GM19240 (cell line): ENCODE data around the gene CCT7.
A peak's percentile ranks its signal among the peaks of the same experiment; 100 is the strongest.
"Not testable (repeated sequence)": the region's sequence is repeated elsewhere in the genome, so short reads cannot be mapped to it uniquely, and the experiment has no call there.

Experiments
- DNase-seq: peaks from one replicate; pipeline ENCODE4 v3.0.0; 2011; ENCODE audit warnings: low spot score; ENCODE audit not compliant: insufficient read length

CCT7 gene

DNA sequence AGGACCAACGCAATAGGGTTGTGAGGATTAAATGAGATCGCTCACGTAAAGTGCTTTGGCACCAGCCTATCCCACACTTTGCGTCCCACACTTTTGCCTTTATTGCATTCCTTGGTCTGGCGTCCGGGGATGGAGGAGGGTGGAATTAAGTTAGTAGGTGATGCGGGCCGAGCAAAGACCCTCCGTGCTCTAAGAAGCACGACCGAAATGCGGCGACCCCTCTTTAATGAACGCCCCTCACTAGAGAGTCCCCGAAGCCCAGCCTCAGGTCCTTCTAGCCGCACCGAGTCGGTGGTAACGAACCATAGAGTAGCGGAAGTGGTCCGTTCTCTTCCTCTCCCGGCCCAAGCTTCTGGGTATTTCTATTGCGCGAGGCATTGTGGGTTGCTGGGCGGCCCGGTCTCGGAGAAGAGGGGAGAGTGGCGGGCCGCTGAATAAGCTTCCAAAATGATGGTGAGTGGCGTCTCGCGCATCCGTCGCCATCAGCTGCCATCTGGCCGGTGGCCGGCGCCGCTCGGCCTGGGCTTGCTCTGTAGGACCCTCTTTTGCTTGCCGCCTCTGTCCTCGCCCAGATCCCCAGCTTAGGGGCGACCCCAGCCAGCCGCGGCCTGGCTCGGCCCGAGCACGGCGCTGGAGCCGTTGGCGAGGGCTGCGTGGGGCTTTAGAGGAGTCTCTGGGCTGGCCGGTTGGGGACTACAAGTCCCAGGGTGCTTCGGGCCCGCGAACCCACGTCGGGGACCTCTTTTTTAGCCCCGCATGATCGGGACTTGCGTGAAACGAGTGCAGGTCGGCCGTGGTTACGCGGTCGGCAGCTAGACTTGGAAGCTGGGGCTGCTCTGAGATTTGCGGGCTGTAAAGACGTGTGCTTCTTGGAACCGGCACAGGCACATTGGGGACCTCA lies at the start of gene CCT7:
TSS of gene CCT7 (plus strand) at position 377 of the 901 bp plus-strand sequence. CDS start at position 448, 71 bp downstream.
- DNase-seq: peak; percentile 73

DNA sequence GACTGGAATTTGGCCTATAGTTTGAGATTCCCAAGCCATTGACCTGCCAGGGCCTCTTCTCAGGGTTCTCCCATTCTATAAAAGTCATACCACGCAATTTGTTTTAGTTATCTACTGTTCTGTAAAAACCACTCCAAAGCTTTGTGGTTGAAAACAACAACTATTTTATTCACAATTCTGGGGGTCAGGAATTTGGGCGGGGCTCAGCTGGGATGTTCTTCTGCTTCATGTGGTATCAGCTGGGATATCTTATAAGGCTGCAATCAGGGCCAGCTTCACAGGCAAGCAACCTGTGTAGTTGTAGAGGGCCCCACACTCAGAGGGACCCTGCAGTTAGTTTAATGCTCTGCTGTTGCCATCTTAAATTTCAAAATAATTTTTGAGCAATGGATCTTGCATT lies 48.1 kb upstream of the CCT7 start:
- DNase-seq: no peak

DNA sequence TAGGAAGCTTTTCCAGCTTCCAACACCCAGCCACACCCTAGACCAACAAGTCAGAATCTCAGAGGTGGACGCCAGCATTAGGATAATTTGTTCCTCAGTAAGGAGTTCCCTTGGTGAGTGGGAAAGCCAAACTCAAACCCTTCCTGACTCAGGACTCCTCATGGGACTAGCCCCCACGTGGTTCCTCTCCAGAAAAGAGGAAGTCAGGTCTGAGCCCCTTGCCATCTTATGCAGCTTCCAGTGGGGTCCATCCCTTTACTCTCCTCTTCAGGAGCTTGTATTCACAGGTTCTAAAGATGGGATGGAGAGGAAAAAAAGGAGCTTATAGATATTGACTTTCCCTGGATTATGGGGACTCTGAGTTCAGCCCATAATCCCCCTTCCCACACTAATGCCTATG lies 46.6 kb upstream of the CCT7 start:
- no peak for DNase-seq

DNA sequence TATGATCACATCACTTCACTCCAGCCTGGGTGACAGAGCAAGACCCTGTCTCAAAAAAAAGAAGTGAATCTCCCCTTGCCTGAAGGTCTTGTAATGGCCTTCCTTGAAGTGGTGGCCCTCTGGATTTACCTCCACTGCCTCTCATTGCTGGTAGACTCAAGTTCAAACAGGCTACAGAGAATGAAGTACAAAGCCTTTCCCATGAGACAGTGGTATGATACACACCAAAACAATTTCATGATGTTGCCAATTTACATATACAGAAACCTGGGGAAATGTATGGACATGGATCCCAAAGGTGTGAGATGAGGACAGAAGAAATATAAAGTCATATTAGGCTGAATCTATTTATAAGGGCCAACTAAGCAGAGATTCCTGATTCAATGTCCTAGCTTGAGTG lies 36.5 kb upstream of the CCT7 start:
- no peak for DNase-seq

DNA sequence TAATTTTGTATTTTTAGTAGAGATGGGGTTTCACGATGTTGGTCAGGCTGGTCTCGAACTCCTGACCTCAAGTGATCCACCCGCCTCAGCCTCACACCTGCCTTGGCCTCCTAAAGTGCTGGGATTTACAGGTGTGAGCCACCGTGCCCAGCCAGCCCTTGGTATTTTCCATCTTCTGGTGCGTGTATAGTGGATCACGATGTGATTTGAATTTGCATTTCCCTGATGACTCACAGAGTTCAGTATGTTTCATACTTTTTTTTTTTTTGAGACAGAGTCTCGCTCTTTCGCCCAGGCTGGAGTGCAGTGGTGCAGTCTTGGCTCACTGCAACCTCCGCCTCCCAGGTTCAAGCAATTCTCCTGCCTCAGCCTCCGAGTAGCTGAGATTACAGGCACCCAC lies 33.8 kb upstream of the CCT7 start:
- DNase-seq: not testable (repeated sequence)

DNA sequence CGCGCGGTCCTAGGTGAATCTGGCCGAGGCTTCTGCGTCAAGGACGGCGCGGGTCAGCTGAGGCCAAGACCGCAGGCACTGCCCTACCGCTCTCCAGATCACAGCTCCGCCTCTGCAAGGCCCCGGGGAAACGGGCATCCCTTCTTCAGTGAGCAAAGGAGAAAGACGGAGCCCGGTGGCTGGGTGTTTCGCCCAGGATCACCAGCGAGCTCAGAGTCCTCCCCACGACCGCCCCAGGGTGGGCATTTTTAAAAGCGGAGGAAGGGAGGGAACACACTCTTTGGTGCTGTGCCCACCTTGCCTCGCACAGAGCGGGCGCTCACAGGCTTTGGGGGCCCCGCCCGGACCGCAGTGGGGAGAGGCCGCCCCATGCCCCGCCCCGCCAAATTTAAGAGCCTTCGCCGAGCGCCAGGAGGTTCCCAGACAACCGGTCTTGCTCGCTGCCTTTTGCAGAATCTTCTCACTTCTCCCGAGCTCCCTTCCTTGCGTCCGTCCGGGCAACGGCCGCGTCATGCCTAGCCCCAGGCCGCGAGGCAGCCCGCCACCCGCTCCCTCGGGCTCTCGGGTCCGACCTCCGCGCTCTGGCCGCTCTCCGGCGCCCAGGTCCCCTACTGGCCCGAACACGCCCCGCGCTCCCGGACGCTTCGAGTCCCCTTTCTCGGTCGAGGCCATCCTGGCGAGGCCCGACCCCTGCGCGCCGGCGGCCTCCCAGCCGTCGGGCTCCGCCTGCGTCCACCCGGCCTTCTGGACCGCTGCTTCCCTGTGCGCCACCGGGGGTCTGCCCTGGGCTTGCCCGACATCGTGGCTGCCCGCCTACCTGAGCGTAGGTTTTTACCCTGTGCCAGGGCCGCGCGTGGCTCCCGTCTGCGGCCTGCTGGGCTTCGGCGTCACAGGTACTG lies 31.7 kb upstream of the CCT7 start, which contains the start of gene NOTO:
TSS of gene NOTO (plus strand) at position 419 of the 899 bp plus-strand sequence. CDS start at position 512, 93 bp downstream.
- no peak for DNase-seq

DNA sequence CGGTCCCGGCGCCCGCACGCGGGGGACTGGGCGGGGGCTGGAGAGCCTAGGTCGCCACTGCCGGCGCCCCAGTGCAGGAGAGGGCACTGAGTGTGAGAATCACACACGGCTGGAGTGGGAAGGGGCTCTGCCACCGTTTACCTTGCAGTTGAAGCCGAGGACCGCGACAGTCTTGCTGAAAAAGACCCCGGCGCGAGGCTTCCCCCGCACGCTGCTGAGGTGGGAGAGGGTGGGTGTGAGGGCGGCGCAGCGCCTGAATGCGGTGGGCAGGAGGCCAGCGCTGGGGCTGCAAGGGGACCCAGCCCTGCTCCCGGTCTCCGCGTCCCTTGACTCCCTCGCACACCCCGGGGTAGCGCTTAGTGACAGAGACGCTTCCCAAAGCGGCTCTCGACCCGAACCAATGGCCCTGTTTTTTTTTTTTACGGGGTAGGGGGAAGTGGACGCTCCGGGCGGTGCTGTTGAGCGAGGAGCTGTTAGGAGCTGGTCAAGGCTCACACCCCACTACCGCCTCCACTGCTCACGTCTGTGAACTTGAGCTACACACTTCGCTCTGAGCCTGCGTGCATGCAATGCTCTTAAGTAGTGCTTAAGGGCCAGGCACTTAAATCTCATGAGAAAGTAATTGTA lies 30.9 kb upstream of the CCT7 start:
- DNase-seq: no peak

DNA sequence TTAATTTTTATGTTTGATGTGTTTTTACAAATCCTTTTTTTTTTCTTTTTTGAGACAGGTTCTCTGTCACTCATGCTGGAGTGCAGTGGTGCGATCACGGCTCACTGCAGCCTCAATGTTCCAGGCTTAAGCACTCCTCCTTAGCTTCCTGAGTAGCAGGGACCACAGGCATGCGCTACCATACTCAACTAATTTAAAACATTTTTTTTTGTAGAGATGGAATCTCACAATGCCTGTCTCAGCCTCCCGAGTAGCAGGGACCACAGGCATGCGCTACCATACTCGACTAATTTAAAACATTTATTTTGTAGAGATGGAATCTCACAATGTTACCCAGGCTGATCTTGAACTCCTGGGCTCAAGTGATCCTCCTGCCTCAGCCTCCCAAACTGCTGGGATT lies 28.5 kb upstream of the CCT7 start:
- no peak for DNase-seq

DNA sequence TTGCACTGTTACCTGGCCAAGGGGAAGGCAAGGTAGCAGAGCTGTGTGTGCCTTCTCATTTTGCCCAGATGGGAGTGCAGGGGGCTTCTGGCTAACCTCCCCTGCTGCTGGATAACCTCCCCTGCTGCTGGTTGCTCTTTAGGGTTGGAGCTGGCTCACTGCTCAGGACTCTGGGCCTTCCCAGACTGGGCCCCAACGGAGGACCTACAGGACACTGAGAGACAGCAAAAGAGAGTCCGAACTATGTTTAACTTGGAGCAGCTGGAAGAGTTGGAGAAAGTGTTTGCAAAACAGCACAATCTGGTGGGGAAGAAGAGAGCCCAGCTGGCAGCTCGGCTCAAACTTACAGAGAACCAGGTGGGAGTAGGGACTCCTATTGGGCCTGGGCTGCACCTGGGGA lies 25.9 kb upstream of the CCT7 start:
- DNase-seq: no peak

DNA sequence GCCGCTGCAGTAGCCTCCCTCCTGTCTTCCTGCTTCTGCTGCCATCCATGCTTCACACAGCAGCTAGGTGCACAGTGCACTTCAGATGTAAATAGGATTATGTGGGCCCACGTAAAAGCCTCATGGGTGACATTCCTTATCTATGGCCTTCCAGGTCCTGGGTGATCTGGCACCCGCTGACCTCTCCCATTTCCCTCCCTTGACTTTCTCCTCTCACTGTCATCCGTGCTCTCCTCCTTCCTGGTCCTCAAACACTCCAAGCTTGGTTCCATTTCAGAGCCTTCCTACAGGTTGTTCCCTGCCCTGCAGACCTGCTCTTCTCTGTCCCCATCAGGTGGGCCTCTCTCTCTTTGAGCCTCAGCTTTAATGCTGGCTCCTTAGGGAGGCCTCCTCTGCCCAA lies 24.1 kb upstream of the CCT7 start:
- DNase-seq: no peak

DNA sequence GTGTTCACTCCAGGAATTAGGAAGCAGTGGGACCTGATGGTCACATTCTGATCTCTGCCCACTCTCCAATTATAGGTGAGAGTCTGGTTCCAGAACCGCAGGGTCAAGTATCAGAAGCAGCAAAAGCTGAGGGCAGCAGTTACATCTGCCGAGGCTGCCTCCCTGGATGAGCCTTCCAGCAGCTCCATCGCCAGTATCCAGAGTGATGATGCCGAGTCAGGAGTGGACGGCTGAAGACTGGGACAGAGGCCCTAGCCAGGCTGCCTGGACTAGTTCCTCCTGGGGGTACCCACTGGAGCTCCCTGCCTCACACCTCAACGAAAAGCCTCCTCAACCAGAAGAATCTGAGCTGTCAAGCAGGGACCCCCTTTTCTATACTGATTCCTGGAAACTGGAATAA lies 23.4 kb upstream of the CCT7 start:
- DNase-seq: no peak

DNA sequence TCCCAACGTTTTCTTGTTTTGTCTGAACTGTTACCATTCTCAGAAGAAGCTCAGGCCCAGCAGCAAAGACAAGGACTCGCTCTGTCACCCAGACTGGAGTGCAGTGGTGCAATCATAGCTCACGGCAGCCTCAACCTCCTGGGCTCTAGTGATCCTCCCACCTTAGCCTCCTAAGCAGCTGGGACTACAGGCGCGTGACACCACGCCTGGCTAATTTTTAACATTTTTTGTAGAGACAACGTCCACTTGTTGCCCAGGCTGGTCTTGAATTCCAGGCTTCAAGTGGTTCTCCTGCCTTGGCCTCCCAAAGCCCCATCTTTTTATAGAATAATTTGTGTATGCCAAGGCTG lies 22.0 kb upstream of the CCT7 start:
- DNase-seq: no peak

DNA sequence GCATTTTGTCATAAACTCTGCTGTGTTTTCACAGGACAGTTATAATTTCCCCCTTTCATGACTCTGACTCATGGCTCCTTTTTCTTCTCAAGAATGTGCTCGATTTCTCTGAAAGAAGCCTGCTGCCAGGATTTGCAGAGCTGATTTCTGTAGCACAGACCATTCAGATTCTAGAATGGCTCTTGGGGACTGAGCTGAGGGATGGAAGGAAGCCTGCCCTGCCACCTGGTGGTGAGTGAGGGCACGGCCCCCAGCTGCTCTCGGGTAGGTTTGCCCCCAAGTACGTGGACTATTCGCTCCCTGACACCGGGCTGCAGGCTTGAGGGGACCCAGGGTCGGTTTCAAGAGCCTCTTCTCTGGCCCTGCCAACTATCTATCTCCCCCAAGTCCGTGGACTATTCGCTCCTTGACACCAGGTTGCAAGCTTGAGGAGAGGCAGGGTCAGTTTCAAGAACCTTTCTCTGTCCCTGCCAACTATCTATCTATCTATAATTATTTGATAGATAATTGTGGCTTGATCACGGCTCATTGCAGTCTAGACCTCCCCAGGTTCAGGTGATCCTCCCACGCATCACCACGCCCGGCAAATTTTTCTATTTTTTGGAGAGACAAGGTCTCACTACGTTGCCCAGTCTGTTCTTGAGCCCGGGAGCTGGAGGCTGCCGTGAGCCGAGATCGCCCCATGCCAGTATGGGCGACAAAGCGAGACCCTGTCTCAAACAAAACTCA lies 21.5 kb upstream of the CCT7 start:
- DNase-seq: peak; percentile 72

DNA sequence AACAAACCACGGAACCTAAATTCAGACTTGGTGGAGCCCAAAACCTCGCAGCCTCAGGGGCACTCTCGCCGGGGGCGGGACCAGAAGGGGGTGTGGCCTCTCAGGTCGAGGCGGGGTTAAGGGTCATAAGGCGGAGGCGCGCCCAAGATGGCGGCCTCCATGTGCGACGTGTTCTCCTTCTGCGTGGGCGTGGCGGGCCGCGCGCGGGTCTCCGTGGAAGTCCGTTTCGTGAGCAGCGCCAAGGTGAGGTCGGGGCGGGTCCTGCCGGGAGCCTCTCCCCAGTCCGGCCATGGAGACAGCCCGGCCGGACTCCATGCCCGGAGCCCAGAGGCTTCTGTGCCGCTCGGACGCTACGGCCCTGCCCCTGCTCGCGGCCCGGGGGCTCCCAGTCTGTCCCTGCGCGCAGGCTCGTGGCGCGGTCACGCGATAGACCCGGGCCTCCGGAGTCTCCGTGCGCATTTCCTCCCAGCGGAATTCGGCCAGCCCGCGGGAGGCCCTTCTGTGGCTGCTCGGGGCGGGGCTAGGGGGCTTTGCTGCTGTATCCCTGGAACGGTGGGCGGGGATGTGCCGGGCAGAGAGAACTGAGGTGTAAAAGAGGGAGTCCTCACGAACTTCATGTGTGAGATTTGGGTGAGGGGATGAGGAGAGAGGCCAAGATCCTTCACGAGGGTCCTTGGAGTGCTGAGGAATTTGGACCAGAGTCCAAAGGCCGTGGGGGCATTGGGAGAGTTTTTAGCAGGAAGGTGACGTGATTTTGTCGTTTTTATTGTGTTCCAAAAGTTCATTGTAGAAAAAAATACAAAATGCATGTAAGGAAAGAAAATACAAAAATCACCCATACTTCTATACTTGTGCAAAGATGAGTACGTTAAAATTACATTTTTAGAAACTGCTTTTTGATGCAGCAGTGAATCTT lies 19.7 kb upstream of the CCT7 start, which contains the start of gene SMYD5:
TSS of gene SMYD5 (plus strand) at position 126 of the 916 bp plus-strand sequence. CDS start at position 148, 22 bp downstream.
- peak; percentile 79 for DNase-seq

DNA sequence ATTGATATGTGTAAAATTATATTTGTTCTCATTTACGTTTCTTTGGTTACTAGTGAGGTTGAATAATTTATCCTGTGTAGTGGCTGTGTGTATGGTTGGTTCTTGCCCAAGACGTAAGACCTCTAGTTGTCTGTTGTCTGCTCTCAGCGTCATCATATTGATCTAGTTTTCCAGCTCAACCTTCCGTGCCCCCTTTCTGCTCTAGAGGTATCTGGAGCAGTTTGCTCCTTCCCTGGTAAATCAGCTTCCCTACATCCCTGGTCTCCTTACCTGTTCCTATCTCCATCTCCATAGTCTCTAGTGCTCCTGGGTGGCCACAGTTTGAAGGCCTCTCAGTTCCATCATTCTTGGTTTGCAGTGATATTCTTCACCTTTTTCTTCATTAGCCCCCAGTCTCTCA lies 18.9 kb upstream of the CCT7 start:
- no peak for DNase-seq

DNA sequence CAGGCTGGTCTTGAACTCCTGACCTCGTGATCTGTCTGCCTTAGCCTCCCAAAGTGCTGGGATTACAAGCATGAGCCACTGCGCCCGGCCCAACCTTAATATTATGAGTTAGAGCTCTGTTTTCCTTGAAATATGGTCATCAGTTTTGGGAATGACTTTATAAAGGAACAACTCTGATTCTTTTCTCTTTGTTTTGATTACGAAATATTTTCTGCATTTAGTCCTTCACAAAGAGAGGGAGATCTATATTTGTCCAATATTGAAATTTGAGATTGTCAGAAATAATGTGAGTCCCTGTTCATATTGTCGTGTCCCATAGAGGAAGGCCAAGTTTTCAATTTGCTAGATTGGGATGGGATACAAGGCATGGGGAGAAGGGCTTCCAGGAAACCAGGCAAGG lies 16.9 kb upstream of the CCT7 start:
- no peak for DNase-seq

DNA sequence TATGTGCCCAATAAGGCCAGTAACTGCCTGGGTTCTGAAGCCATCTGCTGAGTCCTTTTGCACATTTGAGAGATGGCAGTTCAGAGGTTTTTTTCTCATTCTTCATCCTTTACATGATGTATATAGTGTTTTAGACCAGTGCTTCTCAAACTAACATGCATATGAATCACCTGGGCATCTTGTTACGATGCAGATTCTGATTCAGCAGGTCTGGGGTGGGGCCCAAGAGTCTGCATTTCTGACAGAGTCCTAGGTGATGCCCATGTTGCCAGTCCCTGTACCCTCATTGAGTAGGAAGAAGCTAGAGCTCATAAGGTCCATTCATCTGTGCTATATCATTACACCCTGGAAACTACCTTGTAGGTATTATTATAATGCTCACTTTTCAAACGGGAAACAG lies 16.3 kb upstream of the CCT7 start:
- DNase-seq: no peak

DNA sequence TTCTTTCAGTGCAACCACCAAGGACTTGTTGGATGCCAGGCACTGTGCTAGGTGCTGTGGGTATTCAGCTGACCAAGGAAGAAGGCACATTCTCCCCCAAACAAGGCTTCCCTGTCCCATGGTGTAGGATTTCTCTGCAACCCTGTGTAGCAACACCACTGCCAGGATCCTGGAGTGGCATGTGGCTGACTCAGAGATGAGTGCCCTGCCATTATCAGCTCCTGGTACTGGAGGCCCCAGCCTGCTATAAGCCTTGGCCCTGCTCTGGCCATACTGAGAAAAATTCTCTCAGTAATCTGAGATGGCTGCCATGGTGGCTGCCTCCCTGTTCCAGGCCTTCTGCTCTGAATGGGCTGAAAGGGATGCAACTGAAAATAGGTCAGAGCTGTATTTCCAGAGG lies 15.8 kb upstream of the CCT7 start:
- DNase-seq: no peak

DNA sequence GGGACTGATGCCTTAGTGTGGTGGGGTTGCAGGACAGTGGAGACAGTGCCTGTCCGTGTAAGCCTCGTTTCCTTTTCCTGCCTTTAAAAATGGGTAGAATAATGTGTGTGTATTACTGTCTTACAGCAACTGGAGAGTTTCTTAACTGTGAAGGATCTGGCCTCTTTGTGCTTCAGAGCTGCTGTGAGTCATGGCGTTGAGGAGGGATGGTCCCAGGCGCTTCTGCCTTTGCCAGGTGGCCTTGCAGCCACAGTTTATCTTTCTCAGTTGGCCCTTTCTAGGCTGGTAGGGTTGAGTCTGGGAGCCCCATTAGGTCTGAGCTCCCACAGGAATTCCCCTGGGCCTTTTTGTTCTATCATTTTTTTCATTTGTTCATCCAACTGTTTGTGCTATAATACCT lies 10.3 kb upstream of the CCT7 start:
- DNase-seq: no peak
